Right renal pelvis (tissue), 4 donors: ENCODE data around the gene TMEM150A. TPM values are rescaled to one million over a fixed set of nuclear protein-coding genes. Genes with fewer than 3 reads are reported as not detected.
"Not testable (repeated sequence)": the region's sequence is repeated elsewhere in the genome, so short reads cannot be mapped to it uniquely, and the experiment has no call there.

Experiments used
- DNase-seq, 4 donors: peaks; one replicate each; pipeline ENCODE4 v3.0.0-alpha.2; 2013; ENCODE audit warnings: low read depth in 4 of 4, low spot score in 3 of 4, missing footprints in 1 of 4
- polyA plus RNA-seq, 4 donors: library from polyadenylated mRNA; unstranded; fragments of 120-200 nt; gene quantifications; one replicate each; pipeline ENCODE4 v1.2.1, GENCODE V29; 2013; ENCODE audit not compliant: insufficient read length in 4 of 4

The TMEM150A gene
- polyA plus RNA-seq, 4 donors: 35.1 to 43.3 (median 37.9) TPM

GRCh38 chr2:85613717-85614515, 11.4 kb upstream of the TMEM150A start:
- DNase-seq: no peak

GRCh38 chr2:85611705-85612587, 9.4 kb upstream of the TMEM150A start, which contains the start of gene C2orf68:
C2orf68 (minus strand) TSS chr2:85612066; CDS start chr2:85611984, 82 bp downstream.
- peak; percentile 84 to 90 (median 84) for DNase-seq

GRCh38 chr2:85611217-85611704, 8.8 kb upstream of the TMEM150A start:
- no peak for DNase-seq

GRCh38 chr2:85607268-85608215, 5.0 kb upstream of the TMEM150A start:
- no peak for DNase-seq

GRCh38 chr2:85606116-85606455, 3.6 kb upstream of the TMEM150A start:
- DNase-seq: no peak

- DNase-seq: no peak
Measured at GRCh38 chr2:85605406-85606115, 3.1 kb upstream of the TMEM150A start.

GRCh38 chr2:85604568-85605339, 2.3 kb upstream of the TMEM150A start:
- DNase-seq: no peak

GRCh38 chr2:85604133-85604444, 1.6 kb upstream of the TMEM150A start:
- not testable (repeated sequence) for DNase-seq

GRCh38 chr2:85601771-85602475, 575 bp downstream of the TMEM150A start:
- DNase-seq: no peak

GRCh38 chr2:85600951-85601770, 1.3 kb downstream of the TMEM150A start:
- DNase-seq: no peak

GRCh38 chr2:85600235-85600575, 2.3 kb downstream of the TMEM150A start:
- no peak for DNase-seq

- no peak for DNase-seq
Measured at GRCh38 chr2:85599468-85600234, 2.8 kb downstream of the TMEM150A start.

GRCh38 chr2:85598594-85599340, 3.7 kb downstream of the TMEM150A start:
- no peak for DNase-seq

GRCh38 chr2:85597241-85597640, 5.3 kb downstream of the TMEM150A start:
- DNase-seq: no peak

- DNase-seq: no peak
Measured at GRCh38 chr2:85596486-85597143, 5.9 kb downstream of the TMEM150A start.

GRCh38 chr2:85596026-85596333, 6.5 kb downstream of the TMEM150A start:
- DNase-seq: no peak
